Measurements from ENCODE around the gene PYDC2.

Gene PYDC2

GRCh38 chr3:191440532-191440931, 20.4 kb upstream of the PYDC2 start:
- Histone ChIP-seq H3K27ac (no peak overlapping the region), H3K36me3 (no peaks in the 10 kb centered on the region), H3K4me1 (no peaks in the 10 kb centered on the region), H3K27me3 (no peaks in the 10 kb centered on the region), H3K9me3 (no peaks in the 10 kb centered on the region), H3K4me3 (no peak overlapping the region)
- intact Hi-C loops (cut with DNase I; ENCODE audit: low total_unique reads): no loop called here
- no peak for TF ChIP-seq CTCF (IDR thresholded peaks at IDR 0.05)
- DNase-seq: no peak

- no peaks in the 10 kb centered on the region for H3K27me3 ChIP-seq
- H3K36me3 ChIP-seq: no peaks in the 10 kb centered on the region
- no peaks in the 10 kb centered on the region for H3K4me1 ChIP-seq
- no peak for TF ChIP-seq CTCF (IDR thresholded peaks at IDR 0.05)
- H3K9me3 ChIP-seq: no peaks in the 10 kb centered on the region
- no peak for DNase-seq
- intact Hi-C loops (cut with DNase I; ENCODE audit: low total_unique reads): no loop called here
- no peak overlapping the region for H3K4me3 ChIP-seq
- no peak overlapping the region for H3K27ac ChIP-seq
These were observed 19.3 kb upstream of the PYDC2 start for GRCh38 chr3:191441687-191442086.

GRCh38 chr3:191444569-191444968, 16.4 kb upstream of the PYDC2 start:
- Histone ChIP-seq H3K9me3 (no peaks in the 10 kb centered on the region), H3K27ac (no peak overlapping the region), H3K27me3 (no peaks in the 10 kb centered on the region), H3K4me1 (no peaks in the 10 kb centered on the region), H3K4me3 (no peak overlapping the region), H3K36me3 (no peaks in the 10 kb centered on the region)
- intact Hi-C loops (cut with DNase I; ENCODE audit: low total_unique reads): no loop called here
- DNase-seq: no peak
- no peak for TF ChIP-seq CTCF (IDR thresholded peaks at IDR 0.05)

- no peak for DNase-seq
- H3K27me3 ChIP-seq: no peaks in the 10 kb centered on the region
- no peaks in the 10 kb centered on the region for H3K36me3 ChIP-seq
- no peak overlapping the region for H3K4me3 ChIP-seq
- intact Hi-C loops (cut with DNase I; ENCODE audit: low total_unique reads): no loop called here
- H3K4me1 ChIP-seq: no peaks in the 10 kb centered on the region
- no peak for TF ChIP-seq CTCF (IDR thresholded peaks at IDR 0.05)
- no peak overlapping the region for H3K27ac ChIP-seq
- no peaks in the 10 kb centered on the region for H3K9me3 ChIP-seq
These were observed 11.7 kb upstream of the PYDC2 start for GRCh38 chr3:191449256-191449655.

GRCh38 chr3:191455257-191455952, 5.6 kb upstream of the PYDC2 start:
- Histone ChIP-seq H3K36me3 (no peaks in the 10 kb centered on the region), H3K27ac (no peak overlapping the region), H3K4me1 (no peaks in the 10 kb centered on the region), H3K27me3 (no peaks in the 10 kb centered on the region), H3K4me3 (no peak overlapping the region), H3K9me3 (no peaks in the 10 kb centered on the region)
- intact Hi-C loops (cut with DNase I; ENCODE audit: low total_unique reads): no loop called here
- no peak for DNase-seq
- no peak for TF ChIP-seq CTCF (IDR thresholded peaks at IDR 0.05)

- TF ChIP-seq CTCF (IDR thresholded peaks at IDR 0.05): no peak
- no peaks in the 10 kb centered on the region for H3K9me3 ChIP-seq
- H3K27ac ChIP-seq: no peak overlapping the region
- H3K36me3 ChIP-seq: no peaks in the 10 kb centered on the region
- H3K27me3 ChIP-seq: no peaks in the 10 kb centered on the region
- no peak for DNase-seq
- no peak overlapping the region for H3K4me3 ChIP-seq
- no peaks in the 10 kb centered on the region for H3K4me1 ChIP-seq
- intact Hi-C loops (cut with DNase I; ENCODE audit: low total_unique reads): no loop called here
These were observed 603 bp upstream of the PYDC2 start for GRCh38 chr3:191460360-191460759.
